Activated T-helper 1 cell treated with Interleukin-2 at 50 U/mL for 16 hours (primary cell): ENCODE data around the gene IL17RC.
"Not testable (repeated sequence)": the region's sequence is repeated elsewhere in the genome, so short reads cannot be mapped to it uniquely, and the experiment has no call there.

Experiments used
- DNase-seq: peaks from one replicate; pipeline ENCODE4 v3.0.0-alpha.2; 2020; ENCODE audit warnings: low read depth

IL17RC gene

GRCh38 chr3:9916734-9917680, at the start of gene IL17RC:
TSS of gene IL17RC (plus strand) at chr3:9917098. CDS start at chr3:9917316, 218 bp downstream.
- DNase-seq = no peak

- no peak for DNase-seq
Measured at GRCh38 chr3:9867106-9867505, 49.8 kb upstream of the IL17RC start.

GRCh38 chr3:9869955-9870354, 46.9 kb upstream of the IL17RC start:
- no peak for DNase-seq

- DNase-seq = no peak
Measured at GRCh38 chr3:9870978-9871377, 45.9 kb upstream of the IL17RC start.

GRCh38 chr3:9872067-9872466, 44.8 kb upstream of the IL17RC start:
- not testable (repeated sequence) for DNase-seq

GRCh38 chr3:9875448-9875847, 41.5 kb upstream of the IL17RC start:
- DNase-seq = no peak

GRCh38 chr3:9876255-9876654, 40.6 kb upstream of the IL17RC start:
- DNase-seq = not testable (repeated sequence)

- DNase-seq = no peak
Measured at GRCh38 chr3:9876991-9877390, 39.9 kb upstream of the IL17RC start.

GRCh38 chr3:9878700-9879099, 38.2 kb upstream of the IL17RC start:
- no peak for DNase-seq

GRCh38 chr3:9879830-9880549, 36.9 kb upstream of the IL17RC start, which contains the start of gene CIDEC:
TSS of gene CIDEC (minus strand) at chr3:9880253. CDS start at chr3:9878486, 1,767 bp downstream.
- DNase-seq = no peak

GRCh38 chr3:9881441-9881840, 35.5 kb upstream of the IL17RC start:
- no peak for DNase-seq

- no peak for DNase-seq
Measured at GRCh38 chr3:9883706-9884554, 33.0 kb upstream of the IL17RC start.

- no peak for DNase-seq
Measured at GRCh38 chr3:9884555-9885165, 32.2 kb upstream of the IL17RC start.

GRCh38 chr3:9886328-9886727, 30.6 kb upstream of the IL17RC start:
- DNase-seq = no peak

GRCh38 chr3:9887480-9887879, 29.4 kb upstream of the IL17RC start:
- no peak for DNase-seq

- DNase-seq = no peak
Measured at GRCh38 chr3:9888540-9888939, 28.4 kb upstream of the IL17RC start.

- DNase-seq = no peak
Measured at GRCh38 chr3:9889405-9889804, 27.5 kb upstream of the IL17RC start.

- DNase-seq = peak; percentile 79
Measured at GRCh38 chr3:9890249-9891071, 26.4 kb upstream of the IL17RC start, which contains the start of gene JAGN1. TSS of gene JAGN1 (plus strand) at chr3:9890610. CDS start at chr3:9890723, 113 bp downstream.

- DNase-seq = no peak
Measured at GRCh38 chr3:9891072-9891622, 25.8 kb upstream of the IL17RC start.

GRCh38 chr3:9893739-9894138, 23.2 kb upstream of the IL17RC start:
- DNase-seq = no peak
